Pulmonary artery endothelial cell (primary cell): Measurements from ENCODE around the gene CHRD. TPM values are rescaled to one million over a fixed set of nuclear protein-coding genes. Genes with fewer than 3 reads are reported as not detected.
"Not testable (repeated sequence)": the region's sequence is repeated elsewhere in the genome, so short reads cannot be mapped to it uniquely, and the experiment has no call there.

ENCODE experiments used
- DNase-seq: peaks from one replicate; pipeline ENCODE4 v3.0.0-alpha.2; 2011; ENCODE audit warnings: low read depth, low spot score
- total RNA-seq: library from RNA; depleted of rRNA; stranded (reverse); fragments of >200 nt; gene quantifications from 2 replicates; pipeline ENCODE4 v1.2.3, GENCODE V29; 2014

Gene CHRD
- total RNA-seq, 1 donor from 2014 or later, result 0.20 TPM

DNA sequence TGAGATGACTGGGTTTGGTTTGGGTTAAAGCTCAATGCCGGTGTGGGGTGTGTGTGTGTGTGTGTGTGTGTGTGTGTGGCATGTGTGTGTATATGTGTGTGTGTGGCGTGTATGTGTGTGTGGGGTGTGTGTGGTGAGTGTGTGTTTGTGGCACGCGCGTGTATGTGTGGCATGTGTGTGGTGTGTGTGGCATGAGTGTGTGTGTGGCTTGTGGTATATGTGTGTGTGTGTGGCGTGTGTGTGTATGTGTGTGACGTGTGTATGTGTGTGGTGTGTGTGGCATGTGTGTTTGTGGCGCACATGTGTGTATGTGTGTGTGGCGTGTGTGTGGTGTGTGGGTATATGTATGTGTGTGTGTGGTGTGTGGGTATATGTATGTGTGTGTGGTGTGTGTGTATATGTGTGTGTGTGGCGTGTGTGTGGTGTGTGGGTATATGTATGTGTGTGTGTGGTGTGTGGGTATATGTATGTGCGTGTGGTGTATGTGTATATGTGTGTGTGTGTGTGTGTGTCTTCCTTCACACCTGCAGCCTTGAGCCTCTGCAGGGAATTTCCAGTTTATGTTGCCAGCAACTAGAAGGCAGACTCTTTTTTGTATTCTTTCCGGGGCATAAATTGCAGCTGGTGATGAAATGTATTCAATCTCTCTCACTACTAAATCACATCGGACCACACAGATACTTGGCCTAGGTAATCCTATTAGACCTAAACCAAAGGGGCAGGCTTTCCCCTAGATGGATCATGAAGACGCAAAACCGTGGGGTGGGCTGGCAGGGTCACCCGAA, 34.8 kb downstream of the CHRD start:
- no peak for DNase-seq

DNA sequence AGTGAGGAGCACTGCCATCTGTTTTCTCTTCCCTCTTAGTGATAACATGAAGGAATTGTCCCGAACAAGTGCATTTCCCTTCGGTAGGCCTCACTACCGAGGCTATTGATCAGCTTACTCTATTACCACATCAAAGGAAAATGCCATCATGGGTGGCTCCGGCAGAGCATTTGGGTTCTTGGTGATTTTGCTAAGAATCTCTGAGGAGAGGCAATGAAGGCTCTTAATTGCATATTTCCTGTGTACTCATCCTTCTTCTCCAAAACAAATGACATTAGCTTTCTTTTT, 35.3 kb downstream of the CHRD start:
- no peak for DNase-seq

DNA sequence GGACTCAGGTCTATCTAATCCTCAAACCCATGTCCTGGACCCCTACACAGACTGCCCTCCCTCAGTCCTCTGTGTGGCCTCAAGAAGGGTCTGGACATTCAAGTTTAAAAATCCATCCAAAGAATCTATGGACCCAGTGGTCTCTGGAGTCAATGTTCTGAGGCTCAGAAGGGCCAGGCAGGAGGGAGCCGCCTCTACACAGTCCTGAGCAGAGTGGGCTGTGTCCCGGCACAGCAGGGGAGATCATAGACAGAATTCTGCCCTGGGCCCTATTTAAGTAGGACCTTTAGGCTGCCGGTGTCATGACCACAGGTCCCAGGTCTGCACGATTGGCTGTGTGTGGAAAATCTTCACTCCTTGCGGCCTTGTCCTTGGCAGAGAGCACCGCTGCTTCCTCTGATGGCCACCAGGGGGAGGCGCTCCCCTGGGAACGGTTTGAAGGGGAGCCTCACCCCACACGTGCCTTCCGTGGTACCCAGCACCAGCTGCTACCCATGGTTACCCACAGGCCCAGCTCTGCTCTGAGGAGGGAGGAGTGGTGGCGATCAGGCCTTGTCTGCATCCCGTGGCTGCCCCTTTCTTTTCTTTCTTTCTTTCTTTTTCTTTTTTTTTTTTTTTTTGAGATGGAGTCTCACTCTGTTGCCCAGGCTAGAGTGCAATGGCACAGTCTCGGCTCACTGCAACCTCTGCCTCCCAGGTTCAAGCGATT, 37.9 kb downstream of the CHRD start:
- no peak for DNase-seq

DNA sequence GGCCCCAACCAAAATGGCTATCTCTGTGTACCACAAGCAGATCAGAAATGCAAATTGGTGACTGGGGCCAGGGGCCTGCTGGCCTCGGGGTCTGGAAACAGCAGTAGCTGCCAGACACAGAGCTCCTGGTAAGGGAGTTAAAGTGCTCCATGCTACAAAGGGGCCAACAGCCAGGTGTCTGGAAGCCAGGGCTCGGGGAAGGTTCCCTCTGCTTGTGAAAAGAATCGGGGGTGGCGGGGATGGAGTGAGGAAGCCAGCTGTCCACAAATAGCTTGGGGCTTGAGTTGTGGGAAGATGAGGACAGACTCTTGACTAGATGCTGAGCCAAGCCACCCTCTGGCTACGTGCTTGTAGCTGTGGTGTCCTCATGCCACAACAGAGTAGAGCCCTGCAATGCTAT, 39.3 kb downstream of the CHRD start:
- no peak for DNase-seq

DNA sequence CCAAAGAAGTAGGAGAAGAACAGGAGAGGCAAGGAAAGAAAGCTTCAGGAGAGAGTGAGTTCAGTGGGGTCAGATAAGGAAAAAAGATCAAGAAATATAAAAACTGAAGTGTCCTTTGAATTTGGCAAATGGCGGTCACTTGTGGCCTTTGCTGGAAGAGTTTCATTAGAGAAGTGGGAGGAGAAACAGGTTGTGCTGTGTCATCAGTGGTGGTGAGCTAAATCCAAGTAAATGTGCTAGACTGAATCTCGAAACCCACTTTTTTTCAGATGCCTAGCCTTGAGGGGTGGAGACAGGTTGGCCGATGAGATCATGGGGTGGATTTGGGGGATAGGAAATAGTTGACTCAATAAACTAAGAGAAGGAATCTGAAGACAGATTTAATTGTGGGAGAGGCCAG, 43.7 kb downstream of the CHRD start:
- DNase-seq, result no peak

DNA sequence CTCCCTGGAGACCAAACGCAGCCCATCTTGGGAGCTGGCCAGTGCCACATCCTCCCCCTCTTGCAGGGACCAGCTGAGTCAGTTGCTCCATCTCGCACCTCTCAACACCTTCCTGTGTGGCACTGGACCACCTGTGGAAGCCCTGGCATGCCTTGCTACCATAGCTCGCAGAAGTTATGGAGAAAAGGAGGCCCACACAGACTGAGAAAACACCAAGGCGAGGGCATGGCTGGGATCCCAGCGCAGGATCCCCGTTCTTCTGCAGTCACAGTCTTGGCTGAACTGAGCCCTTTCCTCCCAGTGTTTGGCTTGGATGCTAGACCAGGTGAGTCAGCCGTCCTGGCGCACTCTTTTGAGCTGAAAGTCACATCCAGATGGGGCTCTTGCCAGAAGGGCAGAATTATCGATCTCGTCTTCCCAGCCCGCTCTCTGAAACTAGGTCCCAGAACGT, 46.9 kb downstream of the CHRD start:
- DNase-seq, result no peak

DNA sequence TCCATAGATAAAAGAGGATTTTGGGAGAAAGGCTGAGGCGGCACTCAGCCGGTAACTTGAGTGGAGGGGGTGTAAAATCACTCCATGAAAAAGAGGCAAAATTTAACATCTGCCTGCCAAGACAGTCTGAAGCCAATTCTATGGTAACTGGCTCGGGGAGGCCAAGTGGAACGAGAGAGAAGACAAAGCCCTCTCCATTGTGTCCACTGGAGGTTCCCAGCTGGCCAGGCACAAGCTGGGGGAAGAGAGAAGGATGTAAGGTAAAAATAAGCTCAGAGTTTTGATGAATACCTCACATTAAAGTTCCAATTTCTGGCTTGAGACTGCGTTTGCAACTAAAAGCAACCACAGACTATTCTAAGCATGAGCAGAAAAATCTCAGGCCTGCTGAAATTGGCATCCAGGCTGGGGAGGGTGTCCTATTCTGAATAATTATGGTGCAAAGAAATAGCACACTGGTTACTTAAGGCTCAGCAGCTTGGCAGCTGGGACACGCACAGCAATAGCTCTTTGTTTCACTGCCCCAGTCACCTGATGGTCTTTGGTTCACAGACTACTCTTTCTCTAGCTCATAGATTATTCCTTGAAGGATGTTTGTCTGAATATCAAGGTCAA, 48.8 kb downstream of the CHRD start:
- no peak for DNase-seq

DNA sequence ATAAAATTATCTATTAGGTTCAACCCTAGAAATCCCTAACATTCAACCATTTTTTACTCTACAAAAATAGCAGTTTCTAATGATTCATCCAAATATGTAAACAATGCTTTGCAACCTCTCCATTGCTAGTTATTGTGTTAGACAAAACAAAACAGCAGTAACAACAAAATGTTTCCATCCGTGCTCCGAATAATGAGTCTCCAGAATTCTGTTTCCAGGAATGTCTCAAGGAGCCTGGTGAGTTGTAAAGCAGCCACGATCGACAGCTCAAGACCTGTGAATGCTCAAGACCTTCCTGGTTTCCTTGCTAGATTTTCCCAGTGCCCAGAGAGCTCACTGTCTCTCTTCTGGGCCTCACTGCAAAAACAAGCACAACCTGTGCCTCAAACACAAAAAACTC, 49.9 kb downstream of the CHRD start:
- no peak for DNase-seq

DNA sequence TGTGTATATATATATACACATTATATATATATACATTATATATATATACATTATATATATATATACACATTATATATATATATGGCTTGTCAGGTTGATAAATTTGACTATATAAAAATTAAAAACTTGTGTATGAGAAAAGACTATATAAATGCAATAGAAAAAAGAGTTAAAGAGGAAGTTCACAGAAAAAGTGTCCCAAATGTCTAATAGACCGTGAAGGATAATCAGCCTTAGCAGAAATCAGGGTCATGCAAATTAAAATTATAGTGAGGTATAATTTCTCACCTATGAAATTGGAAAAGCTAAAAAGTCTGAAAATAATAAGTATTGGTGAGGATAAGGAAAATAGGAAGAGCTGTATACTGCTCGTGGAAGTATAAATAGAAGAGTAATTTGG, 51.1 kb downstream of the CHRD start:
- DNase-seq, result no peak

DNA sequence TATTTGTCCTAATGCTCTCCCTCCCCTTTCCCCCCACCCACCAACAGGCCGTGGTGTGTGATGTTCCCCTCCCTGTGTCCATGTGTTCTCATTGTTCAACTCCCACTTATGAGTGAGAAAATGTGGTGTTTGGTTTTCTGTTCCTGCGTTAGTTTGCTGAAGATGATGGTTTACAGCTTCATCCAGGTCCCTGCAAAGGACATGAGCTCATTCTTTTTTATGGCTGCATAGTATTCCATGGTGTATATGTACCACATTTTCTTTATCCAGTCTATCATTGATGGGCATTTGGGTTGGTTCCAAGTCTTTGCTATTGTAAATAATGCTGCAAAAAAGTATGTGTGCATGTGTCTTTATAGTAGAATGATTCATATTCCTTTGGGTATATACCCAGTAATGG, 53.3 kb downstream of the CHRD start:
- DNase-seq, result not testable (repeated sequence)

DNA sequence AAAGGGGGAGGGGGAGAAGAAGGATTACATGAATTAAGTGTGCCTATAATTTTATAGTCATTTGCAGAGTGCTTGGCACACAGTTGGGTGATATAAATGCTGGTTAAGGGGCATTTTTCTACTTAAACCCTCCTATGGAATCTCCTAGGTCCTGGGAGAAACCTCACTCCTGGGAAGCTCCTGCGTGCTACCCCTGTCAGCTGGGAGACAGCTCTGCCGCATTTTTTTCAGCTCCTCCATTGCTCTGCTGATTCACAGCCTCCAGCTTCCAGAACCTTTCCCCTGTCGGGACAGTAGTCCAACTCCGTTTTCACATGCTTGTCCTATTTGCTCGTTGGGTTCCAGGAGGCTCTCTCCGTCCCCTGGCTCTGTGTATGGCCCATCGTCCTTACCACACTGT, 59.2 kb downstream of the CHRD start:
- DNase-seq, result no peak

Other genes with a start within 250 kb of the CHRD start
- gene EIF2B5, start 244.7 kb upstream of the CHRD start, total RNA-seq, result 41.0 and 53.0 TPM in 2 replicates
- gene DVL3, start 224.7 kb upstream of the CHRD start, total RNA-seq, result 21.2 and 30.0 TPM in 2 replicates
- 413 and 506 TPM in 2 replicates for gene AP2M1, start 205.2 kb upstream of the CHRD start, total RNA-seq
- 52.1 and 69.1 TPM in 2 replicates for gene ABCF3, start 193.9 kb upstream of the CHRD start, total RNA-seq
- gene VWA5B2, start 150.5 kb upstream of the CHRD start, total RNA-seq, result not detected in 2 replicates
- gene ALG3, start 131.1 kb upstream of the CHRD start, total RNA-seq, result 23.6 and 25.7 TPM in 2 replicates
- 4.3 and 4.7 TPM in 2 replicates for gene EEF1AKMT4, start 130.4 kb upstream of the CHRD start, total RNA-seq
- 0.07 TPM in 1 of 2 replicates, not detected in the other for gene CAMK2N2, start 118.5 kb upstream of the CHRD start, total RNA-seq
- gene ECE2, start 104.0 kb upstream of the CHRD start, total RNA-seq, result not detected in 2 replicates
- gene PSMD2, start 80.8 kb upstream of the CHRD start, total RNA-seq, result 780 and 805 TPM in 2 replicates
- gene EIF4G1, start 65.4 kb upstream of the CHRD start, total RNA-seq, result 340 and 432 TPM in 2 replicates
- gene FAM131A, start 42.5 kb upstream of the CHRD start, total RNA-seq, result 40.4 and 44.6 TPM in 2 replicates
- 2.2 and 2.6 TPM in 2 replicates for gene CLCN2, start 18.4 kb upstream of the CHRD start, total RNA-seq
- gene POLR2H, start 18.3 kb upstream of the CHRD start, total RNA-seq, result 106 and 115 TPM in 2 replicates
- gene THPO, start 1.8 kb upstream of the CHRD start, total RNA-seq, result 0.07 TPM in 1 of 2 replicates, not detected in the other
- not detected in 2 replicates for gene EPHB3, start 181.7 kb downstream of the CHRD start, total RNA-seq